Stimulated activated CD8-positive, alpha-beta memory T cell treated with anti-CD3 and anti-CD28 coated beads, Interleukin-12 subunit alpha, Interleukin-12 subunit beta, amount 100 ng/mL, for 24 hours (primary cell): ENCODE measurements around the gene LRTM2.

ENCODE experiments used
- DNase-seq: peaks from one replicate; pipeline ENCODE4 v3.0.0-alpha.2; 2020; ENCODE audit errors: extremely low read depth

LRTM2 gene

DNA sequence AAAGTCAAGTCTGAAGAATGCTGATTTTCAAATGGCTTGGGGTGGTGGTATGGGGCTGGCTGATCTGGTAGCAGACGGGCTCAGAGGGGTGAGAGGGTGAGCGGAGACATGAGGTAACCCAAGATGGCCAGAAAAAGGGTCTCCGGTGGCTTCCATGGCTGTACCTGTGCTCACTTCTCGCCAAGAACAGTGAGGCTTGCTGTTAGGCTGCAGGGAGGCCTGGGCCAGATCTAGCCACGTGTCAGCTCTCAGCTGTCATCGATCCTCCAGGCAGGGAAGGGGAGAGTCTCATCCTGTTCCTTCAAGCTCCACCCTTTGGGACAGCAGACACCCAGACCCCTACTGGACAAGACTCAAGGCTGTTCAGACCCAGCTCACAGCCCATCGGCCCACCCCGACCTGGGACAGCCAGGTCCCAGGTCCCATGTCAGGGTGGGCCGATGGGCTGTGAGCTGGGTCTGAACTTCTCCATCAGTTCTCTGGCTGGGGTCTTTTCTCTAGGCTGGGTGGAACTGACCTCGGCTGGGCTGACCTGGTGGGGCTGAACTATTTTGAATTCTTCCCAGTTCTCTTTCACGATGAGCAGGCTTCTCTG lies 9.0 kb downstream of the LRTM2 start:
- DNase-seq = no peak

DNA sequence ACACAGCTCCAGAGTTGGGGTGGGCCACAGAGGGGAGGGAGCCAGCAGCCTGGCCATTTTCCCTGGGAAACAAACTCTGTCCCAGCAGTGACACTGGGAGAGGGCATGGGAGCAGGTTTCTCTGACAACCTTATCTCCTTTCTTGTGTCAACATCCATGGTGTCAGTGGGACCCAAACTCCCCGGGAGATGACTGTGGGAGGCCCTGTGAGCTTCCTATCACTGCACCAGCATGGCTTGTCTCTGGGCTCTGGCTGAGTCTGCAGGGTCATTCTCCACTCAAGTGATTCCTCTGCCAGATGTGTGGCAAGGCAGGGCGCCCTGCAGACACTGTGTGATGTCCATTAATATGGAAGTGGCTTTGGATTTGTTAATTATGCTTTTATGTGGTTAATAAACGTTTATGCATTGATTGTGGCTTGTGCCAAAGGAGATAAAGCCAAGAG lies 10.1 kb downstream of the LRTM2 start:
- no peak for DNase-seq

DNA sequence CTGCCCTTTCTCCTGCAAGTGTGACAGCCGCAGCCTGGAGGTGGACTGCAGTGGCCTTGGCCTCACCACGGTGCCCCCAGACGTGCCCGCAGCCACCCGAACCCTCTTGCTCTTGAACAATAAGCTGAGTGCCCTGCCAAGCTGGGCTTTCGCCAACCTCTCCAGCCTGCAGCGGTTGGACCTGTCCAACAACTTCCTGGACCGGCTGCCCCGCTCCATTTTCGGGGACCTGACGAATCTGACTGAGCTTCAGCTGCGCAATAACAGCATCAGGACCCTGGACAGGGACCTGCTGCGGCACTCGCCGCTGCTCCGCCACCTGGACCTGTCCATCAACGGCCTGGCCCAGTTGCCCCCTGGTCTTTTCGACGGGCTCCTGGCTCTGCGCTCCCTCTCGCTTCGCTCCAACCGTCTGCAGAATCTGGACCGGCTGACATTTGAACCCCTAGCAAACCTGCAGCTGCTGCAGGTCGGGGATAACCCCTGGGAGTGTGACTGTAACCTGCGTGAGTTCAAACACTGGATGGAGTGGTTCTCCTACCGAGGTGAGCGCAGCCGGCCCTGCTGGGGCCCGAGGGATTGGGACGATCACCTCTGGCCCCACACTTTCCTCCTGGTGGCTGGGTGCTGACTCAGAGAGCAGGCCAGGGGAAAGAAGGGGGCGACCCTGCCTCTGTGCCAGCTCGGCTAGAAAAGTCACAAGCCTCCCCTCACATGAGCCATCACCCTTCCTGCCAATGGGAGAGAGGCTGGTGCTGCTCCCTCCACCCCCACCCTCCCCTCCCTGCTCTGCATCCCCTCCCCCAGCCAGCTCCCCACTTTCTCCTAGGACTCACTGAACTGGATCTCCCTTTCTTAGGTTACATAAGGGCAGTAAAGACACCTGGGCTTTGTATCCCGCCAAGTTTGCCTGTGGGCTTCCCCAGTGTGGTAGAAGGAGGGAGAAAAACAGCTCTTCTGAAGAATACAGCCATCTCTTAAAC lies 10.9 kb downstream of the LRTM2 start:
- DNase-seq = no peak

DNA sequence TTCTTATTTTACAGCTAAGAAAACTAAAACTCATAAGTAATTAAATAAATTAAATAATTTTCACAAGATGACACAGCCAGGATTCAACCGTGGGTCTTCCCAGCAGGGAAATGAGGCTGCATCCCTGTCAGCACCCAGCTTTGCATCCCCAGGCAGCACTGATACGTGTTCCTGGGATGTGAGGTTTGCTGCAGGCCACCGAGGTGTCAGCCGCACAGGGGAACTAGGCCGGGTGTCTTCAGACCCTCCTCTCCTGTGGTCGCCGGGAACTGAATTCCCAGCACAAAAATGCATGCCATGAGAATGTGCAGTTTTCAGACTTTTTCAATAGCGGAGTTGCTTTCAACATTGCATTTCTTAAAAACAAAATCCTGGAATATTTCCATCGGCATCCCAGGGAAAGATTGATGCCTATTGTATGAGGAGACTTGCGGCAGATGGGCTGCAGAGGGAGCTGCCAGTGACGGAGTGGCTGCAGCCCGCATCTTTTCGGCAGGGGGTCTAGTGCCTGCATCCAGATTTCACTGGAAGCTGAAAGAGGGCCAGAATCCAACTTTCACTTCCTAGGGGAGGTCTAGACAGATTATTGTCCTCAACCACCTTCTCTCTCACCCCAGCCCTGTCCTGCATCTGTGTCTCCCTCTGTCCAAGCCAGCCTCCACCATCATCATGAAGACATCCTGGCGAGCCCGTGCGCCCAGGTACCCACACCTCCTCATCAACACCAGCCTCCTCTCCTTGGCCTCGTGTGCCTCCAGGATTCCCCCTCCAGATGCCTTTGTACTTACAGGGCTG lies 12.6 kb downstream of the LRTM2 start:
- no peak for DNase-seq

DNA sequence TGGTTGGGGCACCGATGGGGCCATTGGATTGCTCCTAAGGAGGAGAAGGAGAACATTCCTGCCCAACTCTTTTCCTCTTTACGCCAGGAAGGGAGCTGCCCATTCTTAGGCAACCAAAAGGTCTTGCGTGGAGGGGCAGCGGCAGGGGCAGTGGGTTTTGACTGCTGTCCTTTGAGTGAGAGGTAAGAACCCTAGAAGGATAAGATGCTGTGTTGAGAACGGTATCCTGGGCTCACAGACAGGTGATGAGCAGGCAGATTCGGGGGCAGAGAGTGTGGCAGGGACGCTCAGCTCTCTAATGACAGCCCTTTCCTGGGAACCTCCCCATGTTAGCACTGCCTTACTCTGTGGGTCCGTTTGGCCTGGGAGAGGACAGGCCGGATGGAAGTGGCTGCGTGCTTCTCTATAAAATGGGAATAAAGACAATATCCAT lies 13.2 kb downstream of the LRTM2 start:
- DNase-seq = no peak

DNA sequence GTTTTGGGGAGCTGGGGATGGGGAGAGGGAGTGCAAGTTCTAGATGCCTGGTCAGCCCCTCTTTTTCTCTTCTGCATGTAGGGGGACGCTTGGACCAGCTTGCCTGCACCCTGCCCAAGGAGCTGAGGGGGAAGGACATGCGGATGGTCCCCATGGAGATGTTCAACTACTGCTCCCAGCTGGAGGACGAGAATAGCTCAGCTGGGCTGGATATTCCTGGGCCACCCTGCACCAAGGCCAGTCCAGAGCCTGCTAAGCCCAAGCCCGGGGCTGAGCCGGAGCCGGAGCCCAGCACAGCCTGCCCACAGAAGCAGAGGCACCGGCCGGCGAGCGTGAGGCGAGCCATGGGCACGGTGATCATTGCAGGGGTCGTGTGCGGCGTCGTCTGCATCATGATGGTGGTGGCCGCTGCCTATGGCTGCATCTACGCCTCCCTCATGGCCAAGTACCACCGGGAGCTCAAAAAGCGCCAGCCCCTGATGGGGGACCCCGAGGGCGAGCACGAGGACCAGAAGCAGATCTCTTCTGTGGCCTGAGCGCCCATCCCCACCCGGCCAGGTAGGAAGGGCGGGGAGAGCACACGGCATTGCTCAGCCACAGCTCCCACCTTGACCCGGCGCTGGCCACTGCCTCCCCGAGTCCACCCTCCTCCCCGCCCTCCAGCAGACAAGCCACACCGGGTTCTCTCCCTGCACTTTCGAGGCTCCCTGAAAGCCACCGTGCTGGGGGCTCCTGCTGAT lies 14.0 kb downstream of the LRTM2 start:
- no peak for DNase-seq

DNA sequence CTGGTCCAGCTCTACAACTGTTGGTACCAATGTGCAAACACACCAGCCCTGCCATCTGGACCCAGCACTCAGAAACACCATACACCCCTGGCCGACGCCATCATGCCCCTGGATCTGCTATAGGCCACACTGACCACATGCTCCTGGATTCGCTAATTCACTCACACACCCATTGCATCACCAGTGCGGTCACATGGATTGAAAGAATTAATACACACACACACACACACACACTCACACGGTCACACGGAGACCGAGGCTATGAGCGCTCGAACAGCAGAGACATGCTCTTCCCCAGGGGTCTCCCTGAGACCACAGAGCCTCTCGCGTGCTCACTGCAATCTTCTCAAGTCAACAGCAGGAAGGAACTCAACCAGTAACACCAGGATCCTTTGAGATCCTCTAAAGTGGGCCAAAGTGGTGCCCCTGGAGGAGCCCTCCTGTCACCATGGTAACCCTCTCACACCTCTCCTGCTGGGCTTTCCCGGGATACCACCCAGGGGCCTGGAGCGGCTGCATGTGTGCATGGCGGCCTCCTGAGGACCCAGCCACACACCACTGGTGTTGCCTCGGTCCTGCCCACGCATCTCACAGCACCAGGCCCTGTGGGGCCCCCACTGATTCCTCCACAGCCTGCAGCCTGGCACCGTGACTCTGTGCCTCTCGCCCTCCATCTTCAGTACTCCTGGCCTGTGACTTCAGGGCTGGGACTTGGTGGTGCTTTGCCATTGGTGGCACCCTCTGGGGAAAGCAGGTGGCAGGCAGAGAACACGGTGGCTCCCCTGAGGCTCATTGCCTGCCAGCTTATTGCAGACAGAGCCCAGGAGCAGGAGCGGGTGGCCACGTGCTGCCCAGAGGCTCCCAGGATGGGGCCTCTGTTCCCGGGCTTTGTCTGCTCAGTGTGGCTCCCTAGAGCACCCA lies 15.1 kb downstream of the LRTM2 start:
- DNase-seq = no peak

DNA sequence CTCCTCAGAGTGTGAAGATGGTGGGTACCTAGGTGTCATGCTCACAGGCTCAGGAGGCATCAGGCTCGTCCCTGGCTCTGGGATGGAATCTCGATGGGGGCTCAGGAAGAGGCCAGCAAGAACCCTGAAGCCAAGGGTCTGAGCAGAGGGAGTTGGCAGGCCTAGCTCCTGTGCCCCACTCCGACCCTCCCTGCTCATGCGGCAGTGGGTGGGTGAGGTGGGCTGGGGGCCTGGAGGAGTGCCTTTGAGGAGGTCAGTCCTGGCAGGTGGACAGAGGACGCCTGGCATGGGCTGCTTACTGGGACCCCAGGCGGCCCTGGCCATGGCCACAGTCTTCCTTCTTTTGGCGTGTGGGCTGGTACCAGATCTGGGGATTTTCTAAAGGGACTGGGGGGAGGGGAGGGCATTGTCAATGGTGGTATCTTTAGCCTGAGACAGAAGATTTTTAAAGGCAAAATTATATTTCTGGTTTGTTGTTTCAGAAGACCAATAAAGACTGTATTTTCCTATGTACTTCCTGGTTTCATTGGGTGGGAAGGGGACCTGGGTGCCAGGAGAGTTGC lies 16.0 kb downstream of the LRTM2 start:
- DNase-seq = no peak

DNA sequence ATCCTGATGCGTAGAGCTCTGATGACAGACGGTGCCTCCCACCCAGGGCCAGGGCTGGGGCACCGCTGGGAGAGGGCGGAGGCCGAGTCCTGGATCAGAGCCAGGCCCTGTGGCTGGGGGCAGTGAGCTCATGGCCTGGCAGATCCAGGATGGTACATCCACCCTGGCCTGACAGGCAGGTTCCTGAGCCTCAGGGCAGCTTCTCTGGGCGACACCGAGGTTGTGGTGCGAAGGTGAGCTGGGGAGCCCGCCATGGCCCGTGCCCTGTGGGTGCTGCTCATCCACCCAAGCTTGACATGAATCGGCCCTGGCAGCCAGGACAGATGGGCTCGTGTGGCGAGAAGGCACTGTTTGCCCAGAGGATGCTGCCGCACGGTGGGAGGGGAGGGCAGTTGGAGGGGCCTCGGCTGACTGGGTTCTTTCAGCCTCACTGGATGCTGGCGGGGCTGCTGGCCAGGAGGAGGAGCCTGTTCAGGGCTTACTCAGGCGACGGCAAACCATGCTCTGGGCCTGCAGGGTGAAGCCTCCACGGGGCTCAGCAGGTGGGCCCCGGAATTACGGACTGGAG lies 16.6 kb downstream of the LRTM2 start:
- DNase-seq = no peak

DNA sequence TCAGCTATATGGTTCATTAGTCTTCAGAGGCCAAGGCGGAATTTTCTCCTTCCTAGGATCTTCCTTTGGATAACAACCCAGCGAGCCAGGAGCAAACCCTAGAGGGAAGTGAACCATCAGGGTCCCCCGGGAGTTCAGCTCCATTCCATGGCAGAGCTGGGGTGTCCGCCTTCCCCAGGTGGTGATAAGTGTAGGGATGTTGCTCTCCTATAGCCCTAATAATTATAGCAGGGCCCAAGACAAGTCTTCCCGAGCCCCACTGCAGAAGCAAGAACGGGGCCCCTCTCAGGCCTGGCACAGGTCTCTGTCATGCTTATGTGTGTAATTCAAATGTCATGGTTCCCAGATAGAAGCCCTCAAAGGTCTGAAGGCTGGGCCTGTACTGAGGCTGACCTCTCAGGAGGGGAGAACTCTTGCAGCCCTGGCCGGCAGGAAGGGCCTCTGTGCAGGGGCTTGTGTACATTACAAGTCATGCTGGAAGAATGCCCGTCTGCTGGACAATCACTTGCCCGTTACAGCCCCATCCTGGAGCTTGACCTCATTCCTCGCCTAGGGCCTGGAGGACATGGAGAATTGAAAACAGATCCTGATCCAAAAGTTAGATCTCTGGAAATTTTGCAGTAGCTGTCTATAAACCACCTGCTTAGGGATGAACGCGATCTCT lies 17.3 kb downstream of the LRTM2 start:
- no peak for DNase-seq

DNA sequence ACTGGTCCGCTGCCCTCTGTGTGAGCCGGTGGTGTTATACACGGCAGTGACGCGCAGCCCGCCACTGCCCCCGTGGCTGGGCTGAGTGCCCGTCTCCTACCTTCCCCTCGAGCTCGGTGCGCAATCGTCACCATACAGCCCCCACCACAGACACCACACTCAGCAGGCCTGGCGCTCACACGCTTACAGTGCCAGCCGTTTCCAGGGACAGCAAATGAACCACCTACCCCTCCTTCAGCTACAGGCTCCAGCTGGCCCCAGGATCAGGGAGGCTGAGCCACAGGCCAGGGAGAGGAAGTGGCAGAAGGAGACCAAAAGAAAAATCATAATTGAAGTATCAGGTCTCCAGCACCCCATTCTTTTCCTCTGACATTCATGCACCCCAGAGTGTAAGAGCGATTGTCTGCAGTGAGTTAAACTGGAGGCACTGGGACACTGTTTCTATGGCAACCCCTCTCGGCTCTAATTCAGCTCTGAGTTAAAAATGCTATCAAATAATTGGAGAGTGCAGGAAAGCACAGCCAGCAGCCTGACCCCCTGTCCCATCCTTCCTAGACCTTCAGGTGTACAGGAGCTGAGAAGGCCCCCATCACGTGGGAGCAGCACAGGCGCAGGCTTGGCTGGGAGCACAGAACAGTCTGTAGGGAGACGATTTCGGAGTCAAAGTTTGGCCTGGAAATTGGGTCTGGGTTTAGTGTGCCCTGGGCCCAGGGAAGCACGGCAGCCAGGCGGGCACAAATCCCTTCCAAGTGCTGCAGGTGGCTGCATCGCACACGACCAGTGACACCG lies 18.0 kb downstream of the LRTM2 start:
- DNase-seq = no peak

DNA sequence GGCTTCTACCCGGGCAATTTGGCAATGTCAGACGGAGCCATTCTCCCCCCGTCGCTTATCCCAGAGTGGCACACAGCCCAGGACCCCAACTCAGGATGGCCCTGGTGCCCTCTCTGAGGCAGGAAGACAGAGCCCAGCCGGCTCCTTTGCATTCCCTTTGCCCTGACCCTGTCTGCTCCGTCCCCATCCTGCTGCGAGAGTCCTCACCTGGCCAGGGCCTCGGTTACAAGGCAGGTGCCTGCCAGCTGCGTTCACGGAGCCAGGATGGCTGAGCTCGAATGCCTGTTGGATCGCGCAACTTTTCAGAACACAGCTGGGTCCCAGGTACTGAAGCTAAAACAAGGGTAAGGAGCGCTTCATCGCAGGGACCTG lies 18.6 kb downstream of the LRTM2 start:
- no peak for DNase-seq

DNA sequence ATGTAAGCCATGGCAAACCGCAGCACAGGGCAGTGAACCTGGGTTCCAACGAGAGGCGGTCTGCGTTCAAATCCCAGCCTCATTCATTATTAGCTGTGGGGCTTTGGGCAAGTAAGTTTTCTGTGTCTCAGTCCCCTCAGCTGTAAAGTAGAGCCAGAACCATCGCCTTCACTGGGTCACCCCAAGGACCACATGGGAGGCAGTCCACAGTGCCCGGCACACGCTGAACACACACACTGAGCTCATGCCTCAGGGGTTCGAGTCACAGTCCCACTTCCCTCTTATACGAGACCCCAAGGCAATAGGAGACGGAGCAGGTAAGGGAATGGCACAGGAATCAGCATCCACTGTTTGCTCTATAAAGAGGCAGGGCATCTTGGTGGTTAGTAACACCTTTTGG lies 19.1 kb downstream of the LRTM2 start:
- no peak for DNase-seq

DNA sequence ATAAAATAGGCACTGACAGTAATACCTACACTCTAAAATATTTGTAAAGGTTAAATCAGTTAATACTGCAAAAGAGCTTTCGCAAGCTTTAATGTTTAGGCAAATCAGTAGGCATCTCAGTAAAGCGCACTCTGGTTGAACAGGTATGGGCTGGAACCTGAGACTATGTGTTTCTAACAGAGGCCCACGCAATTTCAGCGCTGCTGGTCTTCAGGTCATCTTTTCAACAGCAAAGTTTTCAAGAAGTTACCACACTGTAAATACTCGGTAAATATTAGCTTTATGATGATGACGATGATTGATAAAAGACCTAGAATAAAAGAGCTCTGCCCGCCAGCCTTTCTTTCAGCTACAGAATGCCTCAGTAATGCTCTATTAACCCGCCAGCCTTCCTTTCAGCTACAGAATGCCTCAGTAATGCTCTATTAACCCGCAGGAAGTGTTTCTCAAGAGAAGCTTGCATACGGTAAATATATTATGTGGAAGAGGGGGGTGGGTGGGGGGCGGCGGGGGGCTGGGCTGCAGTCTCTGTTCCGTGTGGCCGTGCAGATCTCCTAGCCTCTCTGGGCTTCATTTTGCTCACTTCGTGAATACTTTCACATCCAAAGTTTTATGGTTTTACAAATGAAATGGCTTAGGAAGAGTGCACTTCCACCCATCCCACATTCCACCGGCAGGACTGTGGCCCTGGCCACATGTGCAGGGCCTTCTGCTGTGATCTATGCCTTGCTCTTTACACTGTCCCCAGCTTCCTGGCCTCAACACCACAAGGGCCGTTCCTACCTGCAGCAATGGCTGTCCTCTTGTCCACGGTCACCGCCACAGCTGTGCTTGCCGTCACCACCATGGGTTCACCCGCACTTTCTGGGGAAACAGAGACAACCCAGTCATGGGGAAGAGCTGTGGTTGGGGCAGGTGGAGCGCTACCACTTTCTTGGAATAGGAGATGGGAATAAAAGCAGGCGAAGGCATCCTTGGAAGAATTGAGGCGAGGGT lies 19.9 kb downstream of the LRTM2 start:
- DNase-seq = no peak

DNA sequence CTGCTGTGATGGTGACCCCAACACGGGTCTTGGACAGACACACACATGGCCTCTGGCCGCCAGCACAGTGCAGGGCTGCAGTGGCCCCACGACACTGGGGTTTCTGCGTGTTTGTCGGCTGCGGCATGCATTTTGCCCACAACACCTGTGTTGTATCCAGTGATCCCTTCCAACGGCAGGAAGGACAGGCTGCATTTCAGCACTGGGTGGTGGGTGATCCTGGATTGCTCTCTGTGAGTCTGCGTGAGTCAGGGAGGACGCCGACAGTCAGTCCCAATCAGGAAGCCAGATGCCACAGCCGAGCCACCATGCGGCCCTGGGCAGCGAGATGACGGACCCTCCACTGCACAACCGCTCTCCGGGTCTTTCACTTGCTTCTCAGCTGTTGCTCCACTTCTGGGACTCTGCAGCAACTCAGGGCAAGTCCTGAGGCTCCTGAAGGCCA lies 20.6 kb downstream of the LRTM2 start:
- no peak for DNase-seq

DNA sequence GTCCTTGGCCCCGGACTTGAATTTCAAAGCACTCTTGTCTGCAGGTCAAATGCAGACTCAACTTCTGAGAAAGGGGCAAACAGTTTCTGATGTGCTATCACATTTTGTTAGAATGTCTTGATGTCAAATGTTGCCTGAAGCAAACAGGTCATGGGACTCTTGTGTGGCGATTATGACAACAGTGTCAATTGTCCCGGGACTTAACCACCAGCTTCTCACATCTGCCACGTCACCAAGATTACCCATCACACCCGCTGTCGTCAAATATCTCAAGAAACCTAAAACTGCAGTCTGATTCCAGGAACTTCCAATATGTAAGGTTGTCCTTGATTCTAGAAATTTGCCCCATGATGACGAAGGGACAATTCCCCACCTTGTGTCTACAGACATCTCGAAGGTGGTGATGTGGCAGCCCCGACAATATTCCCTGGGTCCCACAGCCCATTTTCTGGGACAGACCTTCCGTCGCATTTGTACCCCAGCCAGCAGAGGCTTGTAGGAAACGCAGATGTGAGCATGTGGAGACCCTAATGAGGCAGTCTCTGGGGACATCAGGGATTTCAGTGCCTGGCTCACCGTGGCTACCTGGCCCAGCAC lies 21.3 kb downstream of the LRTM2 start:
- no peak for DNase-seq
